Neural cell (in vitro differentiated cells): ENCODE data around the gene SLC9A5.

Source experiments
- EZH2 ChIP-seq: fragments of 200-600, 300-800 bp; shearing (Covaris generic), sonication (generic); IDR thresholded peaks from 2 replicates; pipeline ENCODE4 v1.6.1; 2014; ENCODE audit warnings: antibody characterized with exemption, low read length, borderline replicate concordance, mild to moderate bottlenecking; ENCODE audit not compliant: insufficient read depth, poor library complexity, severe bottlenecking
- MXI1 ChIP-seq: fragments of 450-650 bp; conservative IDR thresholded peaks from 2 replicates; pipeline ENCODE4 v1.6.1; 2014; ENCODE audit warnings: antibody characterized with exemption, mild to moderate bottlenecking; ENCODE audit not compliant: poor library complexity, severe bottlenecking
- TAF1 ChIP-seq: IDR thresholded peaks from 2 replicates; pipeline ENCODE4 v1.6.1; 2012; ENCODE audit warnings: low read depth

- TF ChIP-seq TAF1 = no peak
- no peak for TF ChIP-seq MXI1
- TF ChIP-seq EZH2 = no peak
These were observed 20.6 kb upstream of the SLC9A5 start for GRCh38 chr16:67228034-67228785.
